Esophagus muscularis mucosa (tissue), 4 donors: ENCODE results near the gene DAPK3.

ENCODE experiments used
- EP300 ChIP-seq: sonication (generic); formaldehyde crosslinking; IDR thresholded peaks from one replicate; pipeline ENCODE4 v1.6.1; 2017; ENCODE audit warnings: antibody characterized with exemption
- POLR2A ChIP-seq: fragments of 450-650 bp; IDR thresholded peaks from one replicate; pipeline ENCODE4 v1.6.1; 2017; ENCODE audit warnings: antibody characterized with exemption, moderate library complexity, mild to moderate bottlenecking, low read depth
- POLR2AphosphoS5 ChIP-seq, 2 donors: sonication (generic); formaldehyde crosslinking; IDR thresholded peaks; one replicate each; pipeline ENCODE4 v1.6.1; 2017; ENCODE audit warnings: antibody characterized with exemption in 2 of 2
- TF ChIP-seq, protein P1 (sequence below), 3 experiments: fragments of 200-600 bp in 2 of 3; fragments of 450-650 bp in 1 of 3; sonication (generic) in 2 of 3; IDR thresholded peaks; one replicate each; pipeline ENCODE4 v1.5.1; 2017 to 2019; ENCODE audit warnings: antibody characterized with exemption in 3 of 3, mild to moderate bottlenecking in 2 of 3, moderate library complexity in 1 of 3

DNA sequence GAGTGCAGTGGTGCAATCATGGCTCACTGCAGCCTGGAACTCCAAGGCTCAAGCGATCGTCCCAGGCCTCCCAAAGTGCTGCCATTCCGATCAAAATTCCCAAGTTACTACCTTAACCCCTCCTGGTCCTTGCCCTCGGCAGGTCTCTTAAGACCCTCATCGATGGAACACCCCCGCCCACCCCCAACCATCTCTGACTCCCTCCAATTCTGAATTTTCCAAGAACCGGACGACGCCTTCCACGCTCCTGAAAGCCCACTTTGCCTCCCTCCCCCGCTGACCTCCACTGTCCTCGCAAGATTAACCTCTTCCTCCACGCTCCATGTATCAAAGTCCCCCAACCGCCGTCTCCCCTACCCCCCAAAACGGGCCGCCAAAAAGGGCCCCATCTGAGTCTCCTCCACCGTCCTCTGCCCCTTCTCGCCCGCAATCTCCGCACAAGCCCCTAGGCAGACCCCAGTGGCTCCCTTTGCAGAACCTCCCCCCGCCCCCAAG lies 539 bp downstream of the DAPK3 start:
- TF ChIP-seq POLR2AphosphoS5 (IDR thresholded peaks at IDR 0.05) (no peak), EP300 (no peak), POLR2A (no peak)
- TF ChIP-seq, protein P1, sequence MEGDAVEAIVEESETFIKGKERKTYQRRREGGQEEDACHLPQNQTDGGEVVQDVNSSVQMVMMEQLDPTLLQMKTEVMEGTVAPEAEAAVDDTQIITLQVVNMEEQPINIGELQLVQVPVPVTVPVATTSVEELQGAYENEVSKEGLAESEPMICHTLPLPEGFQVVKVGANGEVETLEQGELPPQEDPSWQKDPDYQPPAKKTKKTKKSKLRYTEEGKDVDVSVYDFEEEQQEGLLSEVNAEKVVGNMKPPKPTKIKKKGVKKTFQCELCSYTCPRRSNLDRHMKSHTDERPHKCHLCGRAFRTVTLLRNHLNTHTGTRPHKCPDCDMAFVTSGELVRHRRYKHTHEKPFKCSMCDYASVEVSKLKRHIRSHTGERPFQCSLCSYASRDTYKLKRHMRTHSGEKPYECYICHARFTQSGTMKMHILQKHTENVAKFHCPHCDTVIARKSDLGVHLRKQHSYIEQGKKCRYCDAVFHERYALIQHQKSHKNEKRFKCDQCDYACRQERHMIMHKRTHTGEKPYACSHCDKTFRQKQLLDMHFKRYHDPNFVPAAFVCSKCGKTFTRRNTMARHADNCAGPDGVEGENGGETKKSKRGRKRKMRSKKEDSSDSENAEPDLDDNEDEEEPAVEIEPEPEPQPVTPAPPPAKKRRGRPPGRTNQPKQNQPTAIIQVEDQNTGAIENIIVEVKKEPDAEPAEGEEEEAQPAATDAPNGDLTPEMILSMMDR (IDR thresholded peaks at IDR 0.05) = no peak
